NCI-H82 (cell line): ENCODE measurements around the gene TOMM40L.
A peak's percentile ranks its signal among the peaks of the same experiment; 100 is the strongest.

Source experiments
- DNase-seq: peaks from one replicate; lab custom pipeline; 2025; lab: John Stamatoyannopoulos, UW

The TOMM40L gene

GRCh38 chr1:161197560-161198193 lies 28.2 kb upstream of the TOMM40L start:
- no peak for DNase-seq

GRCh38 chr1:161198194-161198896 lies 27.5 kb upstream of the TOMM40L start:
- peak; percentile 64 for DNase-seq

DNA sequence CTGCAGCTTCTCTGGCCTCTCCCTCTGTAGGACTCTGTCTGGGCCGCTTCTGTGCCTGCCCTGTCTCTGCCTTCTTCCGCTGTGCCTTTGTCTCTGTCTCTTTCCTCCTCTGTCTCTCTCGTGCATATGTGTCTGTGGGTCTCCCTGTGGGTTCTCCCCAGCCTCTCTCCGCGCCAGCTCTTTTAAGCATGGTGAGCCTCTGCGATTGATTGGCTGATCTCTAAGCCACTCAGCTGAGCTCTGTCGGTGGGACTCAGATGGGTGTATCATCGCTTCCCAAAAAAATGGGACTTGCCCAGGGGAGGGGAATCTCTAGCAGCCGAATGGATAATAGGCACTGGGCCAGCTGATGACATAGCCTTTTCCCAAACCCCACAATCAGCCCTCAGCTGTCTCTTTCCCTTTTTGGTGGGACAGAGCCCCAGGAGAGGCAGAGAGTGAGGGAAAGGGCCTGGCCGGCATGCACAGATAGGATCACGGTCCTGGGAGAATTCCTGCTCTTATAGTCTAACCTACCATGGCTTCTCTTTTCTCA lies 26.9 kb upstream of the TOMM40L start, which contains the start of gene ADAMTS4:
Gene ADAMTS4, minus strand, starts transcription at position 158 of the 535 bp plus-strand sequence. CDS start 427 bp downstream, outside the sequence.
- peak; percentile 77 for DNase-seq

- peak; percentile 26 for DNase-seq
These were observed 26.2 kb upstream of the TOMM40L start for GRCh38 chr1:161199506-161200139.

- DNase-seq, result no peak
These were observed 25.4 kb upstream of the TOMM40L start for GRCh38 chr1:161200421-161200991.

DNA sequence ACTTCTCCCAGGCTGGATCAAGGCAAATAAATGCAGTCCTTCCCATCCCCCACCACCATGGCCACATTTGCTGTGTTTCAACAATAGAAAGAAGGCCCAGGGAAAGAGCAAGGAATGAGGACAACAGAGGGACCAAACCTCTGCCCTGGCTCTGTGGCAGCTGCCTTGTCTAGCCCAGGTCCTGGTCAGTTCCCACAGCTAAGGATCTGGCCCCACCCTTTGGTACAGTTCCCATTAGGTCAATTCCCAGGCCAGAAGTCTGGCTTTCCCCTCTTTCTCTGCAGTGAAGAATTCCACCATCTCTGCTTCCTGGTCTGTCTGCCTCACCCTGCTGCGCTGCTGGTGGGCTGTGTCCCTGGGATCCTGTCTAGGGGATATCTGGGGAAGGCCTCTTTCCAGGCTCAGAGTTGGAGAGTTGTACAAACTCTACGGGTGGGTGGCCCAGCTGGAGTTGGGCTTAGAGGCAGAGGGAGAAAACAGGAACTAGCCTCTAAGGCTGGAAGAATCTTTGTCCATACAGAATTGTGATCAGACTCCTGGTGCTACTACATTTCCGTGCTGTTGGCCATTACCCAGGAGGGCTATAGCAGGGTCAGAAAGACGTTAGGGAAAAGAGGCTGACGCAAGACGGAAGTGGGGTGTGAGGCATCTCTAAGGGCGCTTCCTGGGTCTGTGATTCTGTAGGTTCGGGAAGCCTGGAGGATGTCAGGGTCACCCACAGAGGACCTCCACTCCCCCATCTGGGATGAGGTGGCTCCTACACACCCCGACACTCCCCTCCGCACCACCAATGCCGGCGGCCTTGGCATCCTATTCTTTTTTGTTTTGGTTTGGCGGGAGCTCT lies 24.6 kb upstream of the TOMM40L start:
- DNase-seq, result peak; percentile 32

GRCh38 chr1:161201836-161202712 lies 23.8 kb upstream of the TOMM40L start, which contains the start of gene NDUFS2:
Gene NDUFS2, plus strand, starts transcription at chr1:161202367. Its CDS starts 19 bp downstream, at chr1:161202386.
- peak; percentile 100 for DNase-seq

DNA sequence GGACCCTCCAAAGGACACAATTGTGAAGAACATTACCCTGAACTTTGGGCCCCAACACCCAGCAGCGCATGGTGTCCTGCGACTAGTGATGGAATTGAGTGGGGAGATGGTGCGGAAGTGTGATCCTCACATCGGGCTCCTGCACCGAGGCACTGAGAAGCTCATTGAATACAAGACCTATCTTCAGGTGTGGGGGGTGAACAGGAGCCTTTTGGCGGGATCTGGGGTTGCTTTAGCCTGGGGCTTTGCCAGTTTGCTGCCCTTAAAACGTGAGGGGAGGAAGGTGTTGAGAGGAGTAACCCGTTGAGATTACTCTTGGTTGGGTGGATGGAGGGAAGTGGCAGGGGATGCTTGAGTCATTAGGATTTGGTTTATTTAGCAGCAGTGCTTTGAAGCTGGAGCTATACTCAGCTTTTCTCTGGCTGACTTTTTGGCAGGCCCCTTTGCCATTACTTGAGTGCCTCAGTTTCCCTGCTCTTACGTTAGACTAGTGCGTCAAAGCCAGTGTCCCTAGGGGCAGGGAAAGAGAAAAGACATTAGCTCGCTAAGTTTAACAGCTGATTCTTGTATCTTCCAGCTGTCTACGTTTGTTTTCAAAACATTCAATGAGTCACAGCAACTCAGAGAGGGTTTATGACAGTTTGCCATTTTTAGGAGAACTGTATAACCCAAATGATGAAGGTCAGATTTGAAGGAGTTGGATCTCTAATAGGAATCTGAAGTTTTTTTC lies 19.3 kb upstream of the TOMM40L start:
- DNase-seq, result no peak

GRCh38 chr1:161207173-161207572 lies 18.7 kb upstream of the TOMM40L start:
- DNase-seq, result no peak

DNA sequence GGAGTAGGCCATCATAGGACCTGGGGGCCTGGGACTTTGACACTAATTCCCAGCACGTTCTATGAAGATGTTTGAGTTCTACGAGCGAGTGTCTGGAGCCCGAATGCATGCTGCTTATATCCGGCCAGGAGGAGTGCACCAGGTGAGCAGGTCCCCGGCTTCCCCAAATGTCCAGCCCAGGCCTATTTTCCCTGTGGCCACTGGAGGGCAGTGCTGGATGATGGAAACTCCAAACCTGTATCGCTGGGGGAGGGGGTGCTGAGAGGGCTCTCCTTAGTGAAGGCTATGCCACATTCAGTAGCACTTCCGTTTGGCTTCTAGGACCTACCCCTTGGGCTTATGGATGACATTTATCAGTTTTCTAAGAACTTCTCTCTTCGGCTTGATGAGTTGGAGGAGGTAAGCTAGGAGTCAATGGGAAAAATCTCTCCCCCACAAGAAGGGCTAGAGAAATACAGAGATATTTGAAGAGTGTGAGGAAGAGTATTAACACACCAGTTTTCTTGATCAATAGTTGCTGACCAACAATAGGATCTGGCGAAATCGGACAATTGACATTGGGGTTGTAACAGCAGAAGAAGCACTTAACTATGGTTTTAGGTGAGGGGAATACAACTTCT lies 16.0 kb upstream of the TOMM40L start:
- DNase-seq, result peak; percentile 95

DNA sequence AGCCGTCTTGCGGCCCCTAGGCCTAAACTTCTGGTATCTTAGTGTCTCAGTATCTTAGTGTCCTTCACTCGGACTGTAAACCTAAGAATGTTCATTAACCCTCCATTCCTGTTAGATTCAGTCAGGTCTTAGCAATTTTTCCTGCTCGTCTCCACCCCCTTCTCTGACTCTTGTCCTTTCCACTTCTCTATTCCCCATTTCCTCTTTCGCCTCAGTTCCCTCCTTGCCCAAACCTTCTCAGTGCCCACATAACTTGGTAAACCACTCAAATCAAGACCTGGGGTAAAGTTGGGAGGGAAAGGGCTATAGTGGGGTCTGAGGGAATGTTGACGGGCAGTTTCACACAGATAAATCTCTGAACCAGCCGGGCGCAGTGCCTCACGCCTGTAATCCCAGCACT lies 11.5 kb upstream of the TOMM40L start:
- DNase-seq, result no peak

DNA sequence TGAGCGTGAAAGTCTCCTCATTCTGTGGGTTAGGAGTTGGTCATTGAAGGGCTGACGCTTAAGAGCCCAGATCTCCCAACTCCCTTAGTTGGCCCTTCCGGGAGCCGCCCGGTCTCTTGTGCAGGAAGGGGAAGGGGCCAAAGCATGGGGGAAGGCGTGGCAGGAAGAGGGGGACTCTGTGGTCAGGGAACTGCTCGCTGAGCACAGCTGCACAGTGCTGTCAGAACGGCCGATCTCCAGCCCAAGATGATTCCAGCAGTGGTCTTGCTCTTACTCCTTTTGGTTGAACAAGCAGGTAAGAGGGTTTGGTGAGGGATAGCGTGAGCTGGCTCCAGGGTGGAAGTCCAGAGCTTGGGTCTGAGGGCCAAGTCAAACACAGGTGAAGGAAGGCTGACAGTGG lies 10.8 kb upstream of the TOMM40L start, which contains the start of gene FCER1G:
Gene FCER1G, plus strand, starts transcription at position 220 of the 400 bp plus-strand sequence. Its CDS starts 27 bp downstream, at position 247.
- no peak for DNase-seq

GRCh38 chr1:161216945-161217712 lies 8.7 kb upstream of the TOMM40L start:
- no peak for DNase-seq

DNA sequence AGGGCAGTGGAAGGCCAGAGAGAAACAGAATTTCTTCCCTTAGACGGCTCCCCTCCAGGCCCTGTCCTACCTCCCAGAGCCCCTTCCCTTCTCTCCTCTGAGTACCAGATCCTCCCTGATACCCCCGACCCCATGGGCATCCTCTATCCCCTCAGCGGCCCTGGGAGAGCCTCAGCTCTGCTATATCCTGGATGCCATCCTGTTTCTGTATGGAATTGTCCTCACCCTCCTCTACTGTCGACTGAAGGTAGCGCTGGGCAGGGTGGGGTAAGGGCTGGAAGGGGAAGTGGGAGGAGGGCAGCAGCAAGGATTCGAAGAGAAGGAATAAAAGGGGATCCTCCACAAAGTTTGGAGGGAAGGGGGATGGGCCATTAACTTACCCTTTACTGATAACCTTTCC lies 8.0 kb upstream of the TOMM40L start:
- no peak for DNase-seq

- no peak for DNase-seq
These were observed 7.4 kb upstream of the TOMM40L start for GRCh38 chr1:161218301-161219077.

DNA sequence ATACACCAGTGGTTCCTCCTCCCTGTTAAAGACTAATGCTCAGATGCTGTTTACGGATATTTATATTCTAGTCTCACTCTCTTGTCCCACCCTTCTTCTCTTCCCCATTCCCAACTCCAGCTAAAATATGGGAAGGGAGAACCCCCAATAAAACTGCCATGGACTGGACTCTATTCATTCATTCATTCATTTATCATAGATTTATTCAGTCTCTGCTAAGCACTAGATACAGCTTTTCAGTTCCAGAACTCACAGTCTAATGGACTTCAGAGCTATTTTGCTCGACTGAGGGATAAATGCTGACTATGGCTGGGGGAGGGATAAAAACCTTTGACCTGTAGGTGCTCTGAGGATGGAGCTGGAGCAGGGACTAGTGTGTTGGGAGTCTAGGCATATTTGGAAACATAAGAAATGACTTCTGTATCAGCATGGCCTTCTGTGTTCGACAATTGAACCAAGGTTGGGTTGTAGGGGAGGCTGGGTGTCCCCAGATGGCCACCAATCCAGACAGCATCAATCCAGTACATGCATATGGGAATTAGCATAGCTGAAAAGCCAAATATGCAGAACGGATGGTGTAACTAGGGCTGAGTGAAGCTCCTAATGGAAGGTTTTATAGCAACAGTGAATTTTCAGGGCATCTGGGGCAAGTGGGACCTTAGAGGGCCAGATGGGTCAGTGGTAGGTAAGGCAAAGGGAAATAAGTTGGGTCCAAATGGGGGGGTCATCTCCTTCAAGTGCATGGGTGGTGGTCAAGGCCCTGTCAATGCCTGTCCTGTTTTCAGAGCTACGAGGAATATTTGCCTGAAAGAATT lies 6.6 kb upstream of the TOMM40L start:
- no peak for DNase-seq

- no peak for DNase-seq
These were observed 5.9 kb upstream of the TOMM40L start for GRCh38 chr1:161220002-161220401.
